ENCODE data around the gene CEP70. TPM values are rescaled to one million over a fixed set of nuclear protein-coding genes. Genes with fewer than 3 reads are reported as not detected.

The CEP70 gene
- total and polyA plus RNA-seq, 4 donors, result 6.9 to 26.5 (median 9.1) TPM

DNA sequence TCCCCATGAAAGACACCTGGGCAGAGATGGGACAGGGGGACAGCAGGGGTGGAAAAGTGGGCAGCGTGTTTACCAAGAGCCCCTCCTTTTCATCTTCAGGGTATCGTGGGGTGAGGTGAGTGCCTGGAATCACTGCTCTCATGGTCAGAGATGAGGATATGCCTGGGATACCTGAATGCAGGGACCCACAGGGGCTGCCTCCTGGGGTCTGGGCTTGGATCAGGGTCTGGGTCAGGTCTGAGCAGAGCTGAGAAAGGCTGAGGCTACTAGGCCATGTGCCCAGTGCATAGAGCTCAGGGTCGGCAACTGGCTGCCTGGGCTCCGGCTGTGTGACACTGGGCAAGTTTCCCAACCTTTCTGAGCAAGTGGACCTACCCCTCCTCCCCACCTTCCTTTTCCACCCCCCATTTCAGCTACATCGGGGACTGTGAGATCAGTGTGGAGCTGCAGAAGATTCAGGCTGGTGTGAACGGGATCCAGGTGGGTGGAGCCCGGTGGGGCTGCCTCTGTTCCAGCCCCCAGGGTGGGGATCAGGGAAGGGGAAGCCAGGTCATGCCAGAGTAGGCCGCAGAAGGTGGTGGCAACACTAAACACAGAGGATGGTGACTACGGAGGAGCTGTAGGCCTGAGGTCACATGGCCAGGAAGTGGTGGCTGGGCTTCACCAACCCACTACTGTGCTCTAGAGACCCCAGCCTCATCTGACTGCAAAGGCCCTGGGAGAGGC lies 135.1 kb downstream of the CEP70 start:
- DNase-seq (ENCODE audit: low spot score), result peak; percentile 20
- WGBS, result 90% methylated on average over 9 of the region's 9 CpGs
- Histone ChIP-seq H3K4me1 (ENCODE audit: control insufficient read depth in 4 of 4, insufficient read depth in 4 of 4, low read length in 3 of 4) (no peaks in the 10 kb centered on the region), H3K9me3 (ENCODE audit: control insufficient read depth in 4 of 4, low read length in 3 of 4) (no peaks in the 10 kb centered on the region), H3K27me3 (ENCODE audit: control insufficient read depth in 4 of 4, insufficient read depth in 4 of 4, low read length in 3 of 4) (peaks cover 0 to 2% (median 0%) of the 10 kb centered on the region in 4 donors), H3K36me3 (ENCODE audit: control insufficient read depth in 4 of 4, insufficient read depth in 3 of 4, low read depth in 1 of 4, low read length in 3 of 4) (no peaks in the 10 kb centered on the region), H3K27ac (ENCODE audit: low read depth in 1 of 2, low read length in 2 of 2) (no peak overlapping the region), H3K9ac (ENCODE audit: low read depth in 1 of 2, low read length in 2 of 2) (no peak overlapping the region), H3K4me3 (ENCODE audit: low read depth in 1 of 3, low read length in 3 of 3) (no peak overlapping the region)
- TF ChIP-seq, protein P1, sequence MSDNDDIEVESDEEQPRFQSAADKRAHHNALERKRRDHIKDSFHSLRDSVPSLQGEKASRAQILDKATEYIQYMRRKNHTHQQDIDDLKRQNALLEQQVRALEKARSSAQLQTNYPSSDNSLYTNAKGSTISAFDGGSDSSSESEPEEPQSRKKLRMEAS (IDR thresholded peaks at IDR 0.05), result no peak
- TF ChIP-seq HNF4G (IDR thresholded peaks at IDR 0.05), result no peak
- TF ChIP-seq EGR1 (IDR thresholded peaks at IDR 0.05; ENCODE audit: low read depth in 2 of 2), result no peak
- TF ChIP-seq FOXA1 (IDR thresholded peaks at IDR 0.05), result no peak

DNA sequence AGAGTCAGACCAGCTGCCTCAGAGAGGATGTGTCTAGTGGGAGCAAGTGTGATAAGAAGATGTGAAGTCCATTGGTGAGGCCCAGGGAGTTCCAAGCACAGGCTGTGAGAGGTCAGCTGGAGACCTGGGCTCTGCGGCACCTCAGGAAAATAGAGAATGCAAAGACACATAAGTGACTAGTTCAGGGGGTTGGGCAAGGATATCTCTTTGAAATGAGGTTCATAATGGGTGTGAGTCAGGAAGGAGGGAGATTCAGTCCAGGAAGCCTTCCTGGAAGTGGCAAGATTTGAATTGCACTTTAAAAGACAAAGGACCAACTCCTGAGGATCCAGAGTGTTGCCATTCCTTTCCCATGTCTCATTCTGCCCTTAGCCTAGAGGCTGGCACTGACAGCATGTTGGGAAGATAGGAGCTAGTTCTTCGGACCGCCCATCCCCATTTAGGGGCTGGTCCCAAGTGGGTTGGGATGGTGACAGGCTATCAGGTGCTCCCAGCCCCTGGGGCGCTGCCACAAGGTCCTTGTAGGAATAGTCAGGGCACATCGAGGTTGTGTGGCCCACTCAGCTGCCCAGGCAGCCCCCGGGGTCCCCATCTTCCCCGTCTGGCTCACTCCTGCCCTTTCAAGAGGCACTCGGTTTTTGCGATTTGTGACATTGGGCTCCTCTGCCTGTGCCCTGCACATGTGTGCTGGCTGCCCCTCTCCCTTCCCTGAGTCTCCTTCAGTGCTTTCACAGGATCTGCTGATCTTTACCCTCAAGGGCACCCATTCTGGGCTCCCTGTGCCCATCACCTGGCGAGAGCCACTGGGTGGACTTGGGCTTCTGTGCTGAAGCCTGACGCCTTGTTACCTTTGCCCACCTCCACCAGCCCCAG lies 136.0 kb downstream of the CEP70 start:
- Histone ChIP-seq H3K4me3 (ENCODE audit: low read depth in 1 of 3, low read length in 3 of 3) (no peak overlapping the region), H3K9me3 (ENCODE audit: control insufficient read depth in 4 of 4, low read length in 3 of 4) (no peaks in the 10 kb centered on the region), H3K4me1 (ENCODE audit: control insufficient read depth in 4 of 4, insufficient read depth in 4 of 4, low read length in 3 of 4) (no peaks in the 10 kb centered on the region), H3K27me3 (ENCODE audit: control insufficient read depth in 4 of 4, insufficient read depth in 4 of 4, low read length in 3 of 4) (peaks cover 0 to 2% (median 0%) of the 10 kb centered on the region in 4 donors), H3K27ac (ENCODE audit: low read depth in 1 of 2, low read length in 2 of 2) (no peak overlapping the region), H3K9ac (ENCODE audit: low read depth in 1 of 2, low read length in 2 of 2) (no peak overlapping the region), H3K36me3 (ENCODE audit: control insufficient read depth in 4 of 4, insufficient read depth in 3 of 4, low read depth in 1 of 4, low read length in 3 of 4) (no peaks in the 10 kb centered on the region)
- DNase-seq (ENCODE audit: low spot score), result no peak
- TF ChIP-seq EGR1 (IDR thresholded peaks at IDR 0.05; ENCODE audit: low read depth in 2 of 2) (no peak), HNF4A (conservative IDR thresholded peaks at IDR 0.05) (no peak), FOXA2 (IDR thresholded peaks at IDR 0.05) (no peak), SP1 (IDR thresholded peaks at IDR 0.05) (no peak), NR2F2 (IDR thresholded peaks at IDR 0.05) (no peak), RXRA (IDR thresholded peaks at IDR 0.05) (no peak), JUND (IDR thresholded peaks at IDR 0.05) (no peak), YY1 (IDR thresholded peaks at IDR 0.05) (no peak), GABPA (IDR thresholded peaks at IDR 0.05 in 1 of 2, conservative IDR thresholded peaks at IDR 0.05 in 1 of 2) (no peak), RAD21 (IDR thresholded peaks at IDR 0.05) (no peak), FOXA1 (IDR thresholded peaks at IDR 0.05) (no peak), HNF4G (IDR thresholded peaks at IDR 0.05) (no peak), TAF1 (conservative IDR thresholded peaks at IDR 0.05) (no peak)
- TF ChIP-seq, protein P2, sequence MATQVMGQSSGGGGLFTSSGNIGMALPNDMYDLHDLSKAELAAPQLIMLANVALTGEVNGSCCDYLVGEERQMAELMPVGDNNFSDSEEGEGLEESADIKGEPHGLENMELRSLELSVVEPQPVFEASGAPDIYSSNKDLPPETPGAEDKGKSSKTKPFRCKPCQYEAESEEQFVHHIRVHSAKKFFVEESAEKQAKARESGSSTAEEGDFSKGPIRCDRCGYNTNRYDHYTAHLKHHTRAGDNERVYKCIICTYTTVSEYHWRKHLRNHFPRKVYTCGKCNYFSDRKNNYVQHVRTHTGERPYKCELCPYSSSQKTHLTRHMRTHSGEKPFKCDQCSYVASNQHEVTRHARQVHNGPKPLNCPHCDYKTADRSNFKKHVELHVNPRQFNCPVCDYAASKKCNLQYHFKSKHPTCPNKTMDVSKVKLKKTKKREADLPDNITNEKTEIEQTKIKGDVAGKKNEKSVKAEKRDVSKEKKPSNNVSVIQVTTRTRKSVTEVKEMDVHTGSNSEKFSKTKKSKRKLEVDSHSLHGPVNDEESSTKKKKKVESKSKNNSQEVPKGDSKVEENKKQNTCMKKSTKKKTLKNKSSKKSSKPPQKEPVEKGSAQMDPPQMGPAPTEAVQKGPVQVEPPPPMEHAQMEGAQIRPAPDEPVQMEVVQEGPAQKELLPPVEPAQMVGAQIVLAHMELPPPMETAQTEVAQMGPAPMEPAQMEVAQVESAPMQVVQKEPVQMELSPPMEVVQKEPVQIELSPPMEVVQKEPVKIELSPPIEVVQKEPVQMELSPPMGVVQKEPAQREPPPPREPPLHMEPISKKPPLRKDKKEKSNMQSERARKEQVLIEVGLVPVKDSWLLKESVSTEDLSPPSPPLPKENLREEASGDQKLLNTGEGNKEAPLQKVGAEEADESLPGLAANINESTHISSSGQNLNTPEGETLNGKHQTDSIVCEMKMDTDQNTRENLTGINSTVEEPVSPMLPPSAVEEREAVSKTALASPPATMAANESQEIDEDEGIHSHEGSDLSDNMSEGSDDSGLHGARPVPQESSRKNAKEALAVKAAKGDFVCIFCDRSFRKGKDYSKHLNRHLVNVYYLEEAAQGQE (IDR thresholded peaks at IDR 0.05), result no peak
- TF ChIP-seq, protein P1 (IDR thresholded peaks at IDR 0.05), result no peak
- TF ChIP-seq, protein P3, sequence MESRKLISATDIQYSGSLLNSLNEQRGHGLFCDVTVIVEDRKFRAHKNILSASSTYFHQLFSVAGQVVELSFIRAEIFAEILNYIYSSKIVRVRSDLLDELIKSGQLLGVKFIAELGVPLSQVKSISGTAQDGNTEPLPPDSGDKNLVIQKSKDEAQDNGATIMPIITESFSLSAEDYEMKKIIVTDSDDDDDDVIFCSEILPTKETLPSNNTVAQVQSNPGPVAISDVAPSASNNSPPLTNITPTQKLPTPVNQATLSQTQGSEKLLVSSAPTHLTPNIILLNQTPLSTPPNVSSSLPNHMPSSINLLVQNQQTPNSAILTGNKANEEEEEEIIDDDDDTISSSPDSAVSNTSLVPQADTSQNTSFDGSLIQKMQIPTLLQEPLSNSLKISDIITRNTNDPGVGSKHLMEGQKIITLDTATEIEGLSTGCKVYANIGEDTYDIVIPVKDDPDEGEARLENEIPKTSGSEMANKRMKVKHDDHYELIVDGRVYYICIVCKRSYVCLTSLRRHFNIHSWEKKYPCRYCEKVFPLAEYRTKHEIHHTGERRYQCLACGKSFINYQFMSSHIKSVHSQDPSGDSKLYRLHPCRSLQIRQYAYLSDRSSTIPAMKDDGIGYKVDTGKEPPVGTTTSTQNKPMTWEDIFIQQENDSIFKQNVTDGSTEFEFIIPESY (IDR thresholded peaks at IDR 0.05), result no peak
- TF ChIP-seq, protein P4, sequence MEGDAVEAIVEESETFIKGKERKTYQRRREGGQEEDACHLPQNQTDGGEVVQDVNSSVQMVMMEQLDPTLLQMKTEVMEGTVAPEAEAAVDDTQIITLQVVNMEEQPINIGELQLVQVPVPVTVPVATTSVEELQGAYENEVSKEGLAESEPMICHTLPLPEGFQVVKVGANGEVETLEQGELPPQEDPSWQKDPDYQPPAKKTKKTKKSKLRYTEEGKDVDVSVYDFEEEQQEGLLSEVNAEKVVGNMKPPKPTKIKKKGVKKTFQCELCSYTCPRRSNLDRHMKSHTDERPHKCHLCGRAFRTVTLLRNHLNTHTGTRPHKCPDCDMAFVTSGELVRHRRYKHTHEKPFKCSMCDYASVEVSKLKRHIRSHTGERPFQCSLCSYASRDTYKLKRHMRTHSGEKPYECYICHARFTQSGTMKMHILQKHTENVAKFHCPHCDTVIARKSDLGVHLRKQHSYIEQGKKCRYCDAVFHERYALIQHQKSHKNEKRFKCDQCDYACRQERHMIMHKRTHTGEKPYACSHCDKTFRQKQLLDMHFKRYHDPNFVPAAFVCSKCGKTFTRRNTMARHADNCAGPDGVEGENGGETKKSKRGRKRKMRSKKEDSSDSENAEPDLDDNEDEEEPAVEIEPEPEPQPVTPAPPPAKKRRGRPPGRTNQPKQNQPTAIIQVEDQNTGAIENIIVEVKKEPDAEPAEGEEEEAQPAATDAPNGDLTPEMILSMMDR (IDR thresholded peaks at IDR 0.05; ENCODE audit: low read depth, low read length, missing input control), result no peak
- TF ChIP-seq, protein P5, sequence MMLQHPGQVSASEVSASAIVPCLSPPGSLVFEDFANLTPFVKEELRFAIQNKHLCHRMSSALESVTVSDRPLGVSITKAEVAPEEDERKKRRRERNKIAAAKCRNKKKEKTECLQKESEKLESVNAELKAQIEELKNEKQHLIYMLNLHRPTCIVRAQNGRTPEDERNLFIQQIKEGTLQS (IDR thresholded peaks at IDR 0.05), result no peak
- 85% methylated on average over 11 of the region's 11 CpGs for WGBS

Measured in liver (tissue), 9 donors.